GM21447 (cell line): ENCODE measurements around the gene NR2C2.

Experiments used
- ATAC-seq: cut with Tn5 transposase; IDR thresholded peaks from one replicate; pipeline ENCODE4 v1.9.1; 2021; ENCODE audit not compliant: unreplicated experiment

Gene NR2C2

GRCh38 chr3:15014606-15015328 lies 67.4 kb downstream of the NR2C2 start:
- no peak for ATAC-seq

GRCh38 chr3:15015456-15015855 lies 68.1 kb downstream of the NR2C2 start:
- ATAC-seq, result no peak

- ATAC-seq, result no peak
These were observed 69.8 kb downstream of the NR2C2 start for GRCh38 chr3:15017191-15017590.

GRCh38 chr3:15023249-15023648 lies 75.9 kb downstream of the NR2C2 start:
- ATAC-seq, result no peak

GRCh38 chr3:15023719-15024118 lies 76.3 kb downstream of the NR2C2 start:
- no peak for ATAC-seq

GRCh38 chr3:15029625-15030024 lies 82.2 kb downstream of the NR2C2 start:
- ATAC-seq, result no peak

GRCh38 chr3:15032650-15033049 lies 85.3 kb downstream of the NR2C2 start:
- ATAC-seq, result no peak

GRCh38 chr3:15033103-15033502 lies 85.7 kb downstream of the NR2C2 start:
- ATAC-seq, result no peak

- ATAC-seq, result no peak
These were observed 90.9 kb downstream of the NR2C2 start for GRCh38 chr3:15038306-15038705.

GRCh38 chr3:15040844-15041243 lies 93.5 kb downstream of the NR2C2 start:
- no peak for ATAC-seq

GRCh38 chr3:15041950-15042349 lies 94.6 kb downstream of the NR2C2 start:
- no peak for ATAC-seq

GRCh38 chr3:15042936-15043335 lies 95.6 kb downstream of the NR2C2 start:
- ATAC-seq, result no peak

GRCh38 chr3:15043408-15044171 lies 96.2 kb downstream of the NR2C2 start:
- no peak for ATAC-seq

- ATAC-seq, result no peak
These were observed 96.9 kb downstream of the NR2C2 start for GRCh38 chr3:15044326-15044725.

GRCh38 chr3:15045667-15046066 lies 98.3 kb downstream of the NR2C2 start:
- no peak for ATAC-seq

- no peak for ATAC-seq
These were observed 102.2 kb downstream of the NR2C2 start for GRCh38 chr3:15049584-15049983.

GRCh38 chr3:15050405-15051092 lies 103.2 kb downstream of the NR2C2 start:
- ATAC-seq, result peak; percentile 77

- peak; percentile 58 for ATAC-seq
These were observed 104.1 kb downstream of the NR2C2 start for GRCh38 chr3:15051531-15051930.

GRCh38 chr3:15052335-15053242 lies 105.2 kb downstream of the NR2C2 start:
- no peak for ATAC-seq

GRCh38 chr3:15053541-15053940 lies 106.2 kb downstream of the NR2C2 start:
- ATAC-seq, result no peak

- peak; percentile 43 for ATAC-seq
These were observed 107.7 kb downstream of the NR2C2 start for GRCh38 chr3:15055019-15055557.
